Raji (cell line): ENCODE data around the gene PLA2G6.

Source experiments
- POLR2A ChIP-seq: IDR thresholded peaks from 2 replicates; pipeline ENCODE4 v1.6.1; 2011; ENCODE audit warnings: low read depth, low read length, control low read depth; ENCODE audit not compliant: insufficient read depth

Gene PLA2G6

DNA sequence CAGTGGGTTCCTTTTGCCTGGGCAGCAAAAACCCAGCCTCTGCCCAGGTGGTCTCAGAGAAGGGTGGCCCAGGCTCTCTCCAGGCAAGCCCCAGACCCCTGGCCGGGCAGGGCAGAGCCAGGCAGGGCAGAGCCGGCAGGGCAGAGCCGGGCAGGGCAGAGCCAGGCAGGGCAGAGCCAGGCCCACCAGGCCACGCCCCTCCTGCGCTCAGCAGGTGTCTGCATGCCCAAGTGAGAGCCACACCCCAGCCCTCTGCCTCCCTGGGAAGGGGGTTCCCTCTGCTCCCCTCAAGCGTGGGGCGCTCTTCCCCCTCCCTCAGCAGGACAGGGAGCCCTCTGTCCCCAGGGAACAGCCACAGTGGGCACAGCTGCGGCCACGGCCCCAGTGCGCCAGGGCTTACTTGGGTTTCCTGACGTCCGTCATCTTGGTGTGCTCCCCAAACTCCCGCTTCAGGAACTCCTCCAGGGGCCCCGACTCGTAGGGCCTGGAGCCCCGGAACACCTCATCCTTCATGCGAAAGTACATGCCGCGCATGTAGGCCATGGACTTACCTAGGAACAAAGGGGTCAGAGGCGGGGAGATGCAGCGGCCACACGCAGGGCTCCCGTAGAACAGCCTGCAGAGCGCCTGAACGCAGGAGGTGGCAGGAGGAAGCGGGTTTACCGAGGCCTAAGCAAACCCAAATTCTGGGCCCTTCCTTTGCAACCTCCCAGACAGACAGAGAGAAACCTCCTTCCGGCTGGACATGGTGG lies 61.1 kb downstream of the PLA2G6 start:
- no peak for TF ChIP-seq POLR2A

DNA sequence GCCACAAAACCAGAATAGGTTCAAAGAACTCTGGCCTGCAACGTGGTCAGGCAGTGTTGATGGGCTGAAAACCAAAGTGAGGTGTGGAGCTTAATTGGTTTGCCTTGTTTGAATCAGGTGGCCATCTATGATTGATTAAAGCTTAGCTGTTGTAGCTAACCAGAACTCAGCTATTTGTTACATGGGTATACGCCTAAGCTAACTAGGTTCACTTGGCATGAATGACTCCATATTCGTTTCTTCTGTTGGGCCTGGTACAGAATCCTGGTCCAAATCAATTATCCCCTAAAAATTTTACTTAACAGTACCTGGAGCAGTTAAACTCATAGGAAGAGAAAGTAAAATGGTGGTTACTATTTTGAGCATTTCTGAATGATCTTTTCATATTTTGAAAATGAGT lies 63.4 kb downstream of the PLA2G6 start:
- TF ChIP-seq POLR2A = no peak

DNA sequence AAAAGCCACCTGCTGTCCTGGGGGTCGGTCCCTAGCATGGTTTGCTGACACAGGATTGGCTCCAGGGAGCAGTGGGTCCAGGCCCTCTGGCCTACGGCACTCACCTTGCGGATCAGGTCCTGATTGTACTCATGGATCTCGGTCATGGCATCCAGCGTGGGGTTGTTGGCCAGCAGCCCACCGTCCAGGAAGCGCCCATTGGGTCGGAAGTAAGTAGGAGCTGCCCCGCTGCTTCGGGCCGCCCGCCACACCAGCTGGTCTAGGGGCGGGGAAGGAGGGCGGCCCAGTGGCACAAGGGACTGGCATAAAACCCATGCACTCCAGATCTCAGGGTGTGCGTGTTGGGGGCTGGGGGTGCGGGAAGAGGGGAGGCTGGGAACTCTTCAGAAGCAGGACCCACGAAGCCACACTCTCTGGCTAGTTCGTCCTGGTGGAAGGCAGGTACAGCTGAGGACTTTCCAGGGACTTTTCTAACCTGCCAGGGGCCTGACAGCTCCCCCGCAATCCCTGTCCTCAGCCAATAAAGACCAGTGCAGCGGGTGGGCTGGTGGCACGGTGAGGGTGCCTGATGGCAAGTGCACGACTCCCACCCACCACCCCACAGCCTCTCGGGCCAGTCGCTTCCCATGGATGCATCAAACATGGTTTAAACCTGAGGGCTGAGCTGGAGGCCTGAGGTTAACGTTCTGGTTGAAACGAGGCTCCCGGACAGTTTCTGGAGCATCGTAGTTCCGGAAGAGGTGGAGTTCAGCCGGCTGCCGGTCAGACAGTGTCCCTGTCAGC lies 66.0 kb downstream of the PLA2G6 start:
- TF ChIP-seq POLR2A = no peak

DNA sequence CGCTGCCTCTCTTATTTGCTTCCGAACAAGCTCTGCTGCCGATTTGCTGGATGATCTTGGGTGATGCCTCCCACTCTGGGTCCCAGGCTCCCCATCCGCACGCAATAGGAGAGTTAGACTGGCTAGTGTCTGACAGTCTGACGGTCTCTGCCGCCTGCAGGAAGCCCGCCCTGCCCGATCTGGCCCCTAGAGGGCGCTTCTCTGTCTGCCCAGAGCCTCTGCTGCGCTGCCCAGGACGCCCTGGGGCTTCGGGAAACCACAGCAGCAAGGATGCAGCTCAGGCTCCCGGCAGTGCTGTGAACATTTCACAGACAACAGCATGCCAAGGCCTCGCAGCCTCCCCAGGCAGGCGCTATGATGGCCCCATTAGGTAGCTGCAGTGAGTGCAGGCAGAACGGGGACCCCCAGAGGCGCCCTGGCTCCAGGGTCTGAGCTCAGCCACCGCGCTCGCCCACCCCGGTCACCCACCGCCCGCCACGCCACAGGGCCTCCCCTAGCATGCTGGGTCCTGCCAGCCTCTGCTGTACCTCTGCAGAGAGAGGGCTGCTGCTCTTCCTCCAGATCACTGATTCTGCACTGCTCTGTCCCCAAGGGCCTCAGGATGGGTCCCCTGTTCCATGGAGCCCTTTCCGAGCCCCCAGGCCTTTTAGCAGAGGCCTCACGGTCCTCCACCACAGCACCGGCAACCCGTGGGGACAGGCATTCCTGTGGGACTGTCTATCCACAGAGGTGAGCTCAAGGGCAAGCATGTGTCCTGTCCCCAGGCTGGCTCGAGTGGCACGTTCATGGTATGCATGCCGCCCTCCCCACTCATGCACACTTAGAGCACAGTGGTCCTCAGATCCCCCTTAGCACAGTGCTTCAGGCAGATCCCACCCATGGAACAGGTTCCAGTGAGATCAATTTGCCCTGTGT lies 66.9 kb downstream of the PLA2G6 start:
- TF ChIP-seq POLR2A = no peak

DNA sequence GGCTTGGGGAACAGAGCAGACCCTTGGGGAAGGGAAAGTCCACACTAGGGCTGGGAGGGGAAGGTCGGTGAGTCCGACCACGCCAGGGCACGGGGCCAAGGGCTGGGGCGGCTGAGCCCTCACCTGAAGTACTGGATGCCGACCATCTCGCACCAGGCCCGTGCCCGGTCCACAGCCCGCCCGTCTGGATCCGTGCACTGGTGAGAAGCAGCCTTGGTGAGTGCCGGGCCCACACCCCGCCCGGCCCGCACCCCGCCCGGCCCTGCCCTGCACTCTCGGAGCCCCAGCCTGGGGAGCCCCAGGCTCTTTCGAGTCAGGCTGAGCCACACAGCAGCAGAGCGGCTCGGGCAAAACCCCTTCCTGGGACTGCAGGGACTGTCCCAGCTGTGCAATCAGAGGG lies 69.2 kb downstream of the PLA2G6 start:
- TF ChIP-seq POLR2A = no peak

DNA sequence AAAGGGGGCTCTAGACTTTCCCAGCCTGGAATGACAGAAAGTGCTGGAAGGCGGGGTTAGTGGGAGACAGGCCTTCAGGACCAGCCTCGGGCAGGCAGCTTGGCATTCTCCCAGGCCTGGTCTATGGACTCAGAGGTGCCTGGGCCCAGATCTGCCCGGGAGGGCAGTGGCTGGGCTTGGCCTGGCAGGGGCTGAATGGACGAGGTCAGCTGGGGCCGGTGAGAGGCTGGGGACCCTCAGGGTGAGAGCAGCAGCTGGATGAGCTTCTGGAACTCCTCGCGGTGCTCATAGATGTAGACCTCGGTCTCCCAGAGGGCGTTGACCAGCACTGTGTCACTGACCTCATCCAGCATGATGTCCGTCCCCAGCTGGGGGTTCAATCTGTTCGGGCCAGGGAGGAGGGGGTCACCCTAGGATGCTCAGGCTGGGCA lies 69.7 kb downstream of the PLA2G6 start:
- TF ChIP-seq POLR2A = no peak

DNA sequence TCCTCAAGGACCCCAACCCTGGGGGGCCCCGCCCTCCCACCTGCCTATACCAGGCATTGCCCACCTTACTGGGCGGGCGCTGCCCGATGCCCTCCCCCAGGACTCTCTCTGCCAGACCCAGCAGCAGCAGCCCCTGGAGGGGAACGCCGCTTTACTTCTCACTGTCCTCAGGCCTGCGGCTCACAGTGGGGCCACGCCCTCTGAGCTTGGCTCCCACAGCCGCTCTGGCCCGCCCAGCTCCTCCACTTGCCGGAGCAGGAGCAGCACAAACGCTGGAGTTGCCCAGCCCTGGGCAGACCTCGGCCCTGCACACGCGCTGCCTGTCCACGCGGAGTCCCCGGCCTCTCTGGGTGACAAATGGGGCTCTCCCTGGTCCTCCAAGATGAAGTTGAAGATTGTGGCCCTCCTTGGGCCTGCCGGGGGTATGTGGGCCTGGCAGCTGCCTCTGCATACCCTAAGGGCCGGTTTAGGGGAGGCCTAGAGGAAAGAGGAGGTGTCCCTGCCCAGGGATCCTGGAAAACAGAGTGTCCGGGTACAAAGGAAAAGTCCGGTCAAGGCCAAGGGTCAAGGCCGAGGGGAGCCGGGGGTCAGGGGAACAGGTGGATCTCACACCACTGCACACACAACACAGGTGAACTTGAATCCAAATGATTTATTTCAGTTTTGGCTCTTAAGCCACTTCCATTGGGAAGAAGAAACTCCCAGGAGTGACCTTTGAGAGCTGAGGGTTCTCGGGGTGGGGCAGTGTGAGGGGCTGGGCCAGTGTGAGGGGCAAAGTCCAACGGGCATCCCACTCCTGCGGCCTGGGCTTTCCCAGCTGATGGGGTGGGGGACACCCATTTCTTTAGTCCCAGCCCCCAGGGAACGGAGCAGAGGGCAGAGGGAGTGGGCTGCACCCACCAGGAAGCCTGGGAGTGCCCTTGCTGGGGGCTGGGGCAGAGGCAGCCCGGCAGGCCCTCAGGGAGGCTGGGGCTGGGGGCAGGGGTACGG lies 70.5 kb downstream of the PLA2G6 start:
- TF ChIP-seq POLR2A = no peak

DNA sequence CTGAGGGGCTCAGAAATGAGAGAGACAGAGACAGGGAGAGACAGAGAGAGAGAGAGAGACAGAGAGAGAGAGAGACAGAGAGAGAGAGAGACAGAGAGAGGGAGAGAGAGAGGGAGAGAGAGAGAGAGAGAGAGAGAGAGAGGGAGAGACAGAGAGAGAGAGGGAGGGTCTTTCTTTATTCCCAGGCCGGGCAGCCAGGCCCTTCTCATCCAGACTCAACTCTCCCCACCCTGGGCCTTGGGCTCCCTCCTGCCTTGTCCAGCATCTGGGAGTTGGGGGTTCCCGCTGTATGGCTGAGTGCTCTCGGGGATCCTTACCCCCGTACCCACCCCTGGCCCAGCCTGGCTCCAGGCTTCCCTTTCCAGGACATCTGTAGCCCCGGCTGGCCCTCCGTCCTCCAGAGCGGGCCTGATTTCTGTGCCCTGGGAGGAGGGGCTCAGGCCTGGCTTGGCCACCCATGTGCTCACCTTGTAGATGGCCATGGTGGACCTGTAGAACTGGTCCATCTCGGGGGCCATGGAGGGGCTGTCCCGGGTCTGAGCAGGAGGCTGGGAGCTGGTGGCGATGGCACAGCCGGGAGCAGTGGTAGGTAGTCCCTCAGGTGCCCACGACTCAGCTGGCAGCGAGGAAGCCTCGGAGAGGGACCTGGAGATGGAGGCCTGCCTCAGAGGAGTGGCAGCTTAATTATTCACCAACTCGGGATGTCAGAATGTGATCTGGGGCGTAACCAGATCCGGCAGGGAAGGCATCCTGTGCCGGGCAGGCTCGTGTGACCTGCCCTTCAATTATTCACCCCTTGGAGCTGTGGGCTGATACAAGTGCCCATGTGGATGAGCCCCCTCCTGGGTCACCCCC lies 71.4 kb downstream of the PLA2G6 start, which contains the start of gene BAIAP2L2:
Gene BAIAP2L2, minus strand, starts transcription at position 677 of the 855 bp plus-strand sequence. Its CDS starts 159 bp downstream, at position 518.
- TF ChIP-seq POLR2A = no peak

DNA sequence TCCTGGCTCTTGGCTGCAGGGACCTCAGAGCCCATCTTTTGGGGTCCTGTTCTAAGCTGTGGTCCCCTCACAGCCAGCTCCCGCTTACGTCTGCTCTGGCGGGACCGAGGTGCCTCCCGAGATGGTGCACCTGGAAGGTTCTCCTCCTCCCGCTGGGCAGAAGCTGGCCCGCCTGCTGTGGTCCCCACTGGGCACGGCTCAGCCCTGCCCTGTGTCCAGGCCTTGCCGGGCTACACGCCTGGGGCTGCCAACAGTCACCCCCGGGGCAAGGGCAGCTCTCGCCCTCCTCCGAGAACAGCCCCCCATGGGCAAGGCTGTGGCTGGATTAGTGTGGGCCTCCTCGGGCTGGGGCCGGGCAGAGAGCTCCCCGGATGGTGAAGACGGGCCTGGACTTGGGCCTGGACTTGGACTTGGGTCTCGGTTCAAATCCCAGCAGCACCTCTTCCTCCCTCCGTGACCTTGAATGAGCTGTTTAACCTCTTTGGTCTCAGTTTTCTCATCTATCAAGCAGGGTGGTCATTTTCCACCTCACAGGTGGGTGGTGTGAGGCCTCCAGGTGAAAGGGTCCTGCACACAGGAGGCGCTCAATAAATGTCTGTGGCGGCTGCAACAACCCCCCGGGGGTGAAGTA lies 72.1 kb downstream of the PLA2G6 start:
- TF ChIP-seq POLR2A = no peak

DNA sequence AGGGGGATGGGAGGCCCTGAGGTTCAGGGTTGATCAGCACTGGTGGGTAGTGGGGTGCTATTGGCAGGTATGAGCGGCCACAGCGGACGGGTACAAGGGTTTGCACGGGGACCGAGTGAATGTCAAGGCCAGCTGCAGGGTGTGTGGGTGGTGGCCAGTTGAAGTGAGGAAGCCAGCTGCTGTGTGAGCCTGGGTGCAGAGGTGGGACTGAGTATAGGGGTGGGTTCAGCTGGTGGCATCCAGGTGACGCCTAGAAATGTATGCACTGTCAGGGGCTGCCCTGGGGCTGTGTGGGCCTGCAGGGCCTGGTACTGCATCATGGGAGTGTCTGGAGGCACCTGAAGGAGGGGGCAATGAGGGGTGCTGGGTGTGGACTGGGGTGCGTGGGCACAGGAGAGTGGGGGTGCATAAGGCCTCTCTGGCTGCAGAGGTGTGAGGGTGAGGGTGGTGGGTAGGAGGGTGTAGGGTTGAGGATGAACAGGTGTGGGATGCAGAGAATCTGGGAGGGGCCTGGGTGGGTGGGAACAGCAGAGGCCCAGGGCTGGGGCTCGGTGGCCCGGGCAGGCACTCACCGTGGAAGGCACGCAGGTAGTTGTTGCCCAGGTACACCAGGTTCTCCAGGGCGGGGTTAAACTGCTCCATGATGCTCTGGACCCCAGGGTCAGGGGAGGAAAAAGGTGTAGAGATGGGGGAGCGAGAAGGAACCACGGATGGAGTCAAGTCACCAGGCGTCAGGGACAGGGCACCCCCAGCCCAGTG lies 72.9 kb downstream of the PLA2G6 start:
- TF ChIP-seq POLR2A = no peak

DNA sequence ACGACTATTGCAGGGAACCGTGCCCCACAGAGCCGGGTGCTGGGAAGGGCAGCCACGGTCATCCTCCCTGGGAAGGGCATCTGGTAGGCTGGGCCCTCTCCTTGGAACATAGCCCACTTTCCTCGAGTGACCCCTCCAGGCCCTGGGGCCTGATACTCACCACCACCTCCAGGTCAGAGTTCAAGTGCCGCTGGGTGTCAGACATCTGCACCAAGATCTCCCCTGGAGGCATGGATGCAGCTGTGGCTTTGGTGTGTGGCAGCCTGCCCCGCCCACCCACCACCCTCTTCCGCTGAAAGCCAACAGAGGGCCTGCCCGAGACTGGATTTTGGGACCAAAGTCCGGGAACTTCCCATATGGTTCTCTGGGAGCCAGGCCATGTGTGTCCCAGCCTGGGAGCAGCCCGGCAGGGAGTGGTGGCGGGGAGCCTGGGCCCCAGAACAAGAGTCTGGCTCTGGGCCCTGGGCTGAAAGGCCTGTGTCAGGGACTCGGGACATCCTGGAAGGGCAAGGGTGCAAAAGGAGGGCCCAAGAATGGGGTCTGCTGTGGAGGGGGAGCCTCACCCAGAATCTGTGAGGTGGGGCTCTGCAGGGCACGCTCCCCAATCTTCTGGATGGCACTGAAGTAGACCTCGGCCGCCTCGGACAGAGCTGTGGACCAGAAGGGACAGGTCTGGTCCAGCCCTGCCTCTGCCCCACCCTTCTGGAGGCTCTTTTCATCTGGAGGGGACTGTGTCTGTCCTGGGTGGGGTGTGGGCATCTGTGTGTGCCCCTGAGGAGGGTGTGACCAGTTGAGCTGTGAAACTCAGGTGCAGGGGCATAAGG lies 73.7 kb downstream of the PLA2G6 start:
- TF ChIP-seq POLR2A = no peak

DNA sequence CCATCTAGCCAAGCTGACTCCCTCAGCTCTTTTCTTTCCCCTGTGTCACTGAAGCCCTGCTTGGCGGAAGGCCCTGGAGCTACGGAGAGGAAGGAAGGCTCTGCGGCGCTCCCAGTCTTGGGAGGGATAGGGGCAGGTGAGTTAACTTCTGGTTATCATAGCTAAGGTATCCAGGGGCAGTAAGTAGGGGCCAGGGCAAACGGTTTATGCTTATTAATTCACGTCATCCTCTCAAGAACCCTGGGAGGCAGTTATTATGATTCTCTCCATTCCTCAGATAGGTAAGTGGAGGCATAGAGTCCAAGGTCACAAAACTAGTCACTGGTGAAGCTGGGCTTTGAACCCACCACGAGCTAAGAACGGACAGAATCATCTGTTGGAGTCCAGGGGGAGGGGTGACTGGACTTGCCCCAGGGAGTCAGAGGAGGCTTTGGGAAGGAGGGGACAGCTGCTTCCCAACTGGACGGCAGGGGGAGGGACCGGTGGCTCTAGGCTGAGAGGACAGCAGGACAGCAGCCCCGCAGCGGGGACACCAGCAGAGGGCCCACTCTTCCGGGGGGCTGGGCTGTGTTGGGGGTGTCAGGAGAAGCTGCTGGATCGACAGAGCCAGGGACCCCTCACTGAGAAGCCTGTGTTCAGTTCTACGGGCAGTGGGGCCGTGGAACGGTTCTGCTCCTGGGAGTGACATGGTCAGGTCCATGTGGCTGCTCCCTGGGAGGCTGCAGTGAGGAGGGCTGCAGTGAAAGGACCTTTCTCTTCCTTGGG lies 74.6 kb downstream of the PLA2G6 start:
- TF ChIP-seq POLR2A = no peak
